ENCODE measurements around the gene HECTD2.
"Not testable (repeated sequence)": the region's sequence is repeated elsewhere in the genome, so short reads cannot be mapped to it uniquely, and the experiment has no call there.

The HECTD2 gene

GRCh38 chr10:91537614-91538383 is 127.7 kb downstream of the HECTD2 start:
- no peak for DNase-seq (ENCODE audit: low read depth in 3 of 3)

- DNase-seq (ENCODE audit: low read depth in 3 of 3): no peak
These were observed 129.8 kb downstream of the HECTD2 start for GRCh38 chr10:91539930-91540329.

GRCh38 chr10:91540733-91541132 is 130.6 kb downstream of the HECTD2 start:
- DNase-seq (ENCODE audit: low read depth in 3 of 3): no peak

GRCh38 chr10:91541481-91541880 is 131.3 kb downstream of the HECTD2 start:
- no peak for DNase-seq (ENCODE audit: low read depth in 3 of 3)

GRCh38 chr10:91545384-91545783 is 135.2 kb downstream of the HECTD2 start:
- DNase-seq (ENCODE audit: low read depth in 3 of 3): no peak

GRCh38 chr10:91545838-91546237 is 135.7 kb downstream of the HECTD2 start:
- no peak for DNase-seq (ENCODE audit: low read depth in 3 of 3)

- DNase-seq (ENCODE audit: low read depth in 3 of 3): no peak
These were observed 139.1 kb downstream of the HECTD2 start for GRCh38 chr10:91549262-91549661.

- DNase-seq (ENCODE audit: low read depth in 3 of 3): no peak
These were observed 139.9 kb downstream of the HECTD2 start for GRCh38 chr10:91550021-91550420.

- DNase-seq (ENCODE audit: low read depth in 3 of 3): no peak
These were observed 141.7 kb downstream of the HECTD2 start for GRCh38 chr10:91551856-91552255.

GRCh38 chr10:91552274-91553095 is 142.3 kb downstream of the HECTD2 start:
- no peak for DNase-seq (ENCODE audit: low read depth in 3 of 3)

GRCh38 chr10:91555455-91555854 is 145.3 kb downstream of the HECTD2 start:
- DNase-seq (ENCODE audit: low read depth in 3 of 3): no peak

GRCh38 chr10:91556691-91557566 is 146.8 kb downstream of the HECTD2 start:
- no peak for DNase-seq (ENCODE audit: low read depth in 3 of 3)

- no peak for DNase-seq (ENCODE audit: low read depth in 3 of 3)
These were observed 147.5 kb downstream of the HECTD2 start for GRCh38 chr10:91557651-91558111.

GRCh38 chr10:91558473-91558872 is 148.3 kb downstream of the HECTD2 start:
- DNase-seq (ENCODE audit: low read depth in 3 of 3): no peak

- no peak for DNase-seq (ENCODE audit: low read depth in 3 of 3)
These were observed 149.0 kb downstream of the HECTD2 start for GRCh38 chr10:91559169-91559568.

GRCh38 chr10:91559750-91560149 is 149.6 kb downstream of the HECTD2 start:
- no peak for DNase-seq (ENCODE audit: low read depth in 3 of 3)

GRCh38 chr10:91560827-91561226 is 150.7 kb downstream of the HECTD2 start:
- not testable (repeated sequence) for DNase-seq (ENCODE audit: low read depth in 3 of 3)

GRCh38 chr10:91562839-91563581 is 152.9 kb downstream of the HECTD2 start:
- DNase-seq (ENCODE audit: low read depth in 3 of 3): no peak

- DNase-seq (ENCODE audit: low read depth in 3 of 3): no peak
These were observed 153.9 kb downstream of the HECTD2 start for GRCh38 chr10:91564026-91564425.

Data from stimulated activated CD4-positive, alpha-beta T cell treated with anti-CD3 and anti-CD28 coated beads, TNF-alpha, amount 100 ng/mL, for 4 hours (primary cell).